ENCODE data around the gene EGLN2. TPM values are rescaled to one million over a fixed set of nuclear protein-coding genes. Genes with fewer than 3 reads are reported as not detected.

EGLN2 gene
- total and polyA plus RNA-seq, 2 of the 4 experiments (the other 2 are of a cell fraction): 54.1 to 60.2 TPM

GRCh38 chr19:40799558-40800338 is 757 bp downstream of the EGLN2 start:
- peak overlapping the region; percentile 37 for H4K5ac ChIP-seq (ENCODE audit: low read depth, low read length)
- H2AK5ac ChIP-seq (ENCODE audit: low read depth, low read length): peak overlapping the region; percentile 75
- intact Hi-C loops (cut with micrococcal nuclease): loop anchor here (5.0 kb wide), 2 partner anchors 47 to 82 kb away; partner anchors contain the start of genes ACTMAP, COQ8B, ITPKC and SNRPA
- in situ Hi-C loops (cut with MboI; ENCODE audit: low sequenced_read_pairs): no loop called here
- no peaks in the 10 kb centered on the region for H3K27me3 ChIP-seq (ENCODE audit: control insufficient read depth, insufficient read depth, low read length)
- dilution Hi-C loops (cut with HindIII; ENCODE audit: low sequenced_read_pairs, unreplicated experiment): no loop called here
- peak overlapping the region; percentile 96 for H3K4me3 ChIP-seq (ENCODE audit: insufficient read depth, low read depth, low read length)
- peak overlapping the region; percentile 72 for H3K23ac ChIP-seq (ENCODE audit: low read depth, low read length)
- peak overlapping the region; percentile 84 for H2AFZ ChIP-seq (replicated peaks; ENCODE audit: low read length, poor library complexity)
- peak overlapping the region; percentile 66 to 71; a peak in 3 of 4 replicates for H4K8ac ChIP-seq (ENCODE audit: low read depth in 2 of 2, low read length in 2 of 2)
- CTCF ChIA-PET: interaction anchor here (1.0 kb wide), 1 partner anchor 564 kb away, joined by 4 read pairs; the partner anchor contains the start of gene B9D2
- H2BK5ac ChIP-seq (ENCODE audit: low read depth, low read length, poor library complexity, severe bottlenecking): peak overlapping the region; percentile 82
- H4K91ac ChIP-seq (ENCODE audit: insufficient read depth, low read depth, low read length): peak overlapping the region; percentile 50
- peaks cover 50% of the 10 kb centered on the region for H4K20me1 ChIP-seq (ENCODE audit: insufficient read depth, low read length)
- peaks cover 35% of the 10 kb centered on the region for H3K36me3 ChIP-seq (ENCODE audit: control insufficient read depth, insufficient read depth, low read length)
- H3K27ac ChIP-seq (ENCODE audit: insufficient read depth, low read length): peak overlapping the region; percentile 95
- DNase-seq (no peak), ATAC-seq (ENCODE audit: low read depth) (peak; percentile 9)
- peak overlapping the region; percentile 78 for H3K56ac ChIP-seq (ENCODE audit: extremely low read depth, insufficient read depth, low read length)
- H3K14ac ChIP-seq (replicated peaks; ENCODE audit: low read depth, low read length): peak overlapping the region; percentile 89
- H3K4ac ChIP-seq (ENCODE audit: low read depth, low read length): peak overlapping the region; percentile 63
- H2BK15ac ChIP-seq (ENCODE audit: low read depth, low read length): no peak overlapping the region
- H3K4me2 ChIP-seq (ENCODE audit: low read depth, low read length): peak overlapping the region; percentile 85
- 1% methylated on average over 25 of the region's 40 CpGs; no CpG with 5 or more reads in 1 of the 2 experiments for WGBS, 2 experiments (ENCODE audit: extremely low coverage in 2 of 2, insufficient read length in 1 of 2)
- H2BK120ac ChIP-seq (ENCODE audit: low read depth, low read length): peak overlapping the region; percentile 27; the same call in 1 of the 2 replicates
- no peaks in the 10 kb centered on the region for H3K9me3 ChIP-seq (ENCODE audit: control insufficient read depth, insufficient read depth, low read length)
- peaks cover 34% of the 10 kb centered on the region for H3K9me1 ChIP-seq (ENCODE audit: insufficient read depth, low read length)
- H3K4me1 ChIP-seq (ENCODE audit: control insufficient read depth, insufficient read depth, low read length): peaks cover 33% of the 10 kb centered on the region
- H2AK9ac ChIP-seq (replicated peaks; ENCODE audit: low read depth, low read length, poor library complexity): peak overlapping the region; percentile 99
- no peak overlapping the region for H2BK20ac ChIP-seq (ENCODE audit: low read depth, low read length)
- H3K18ac ChIP-seq (ENCODE audit: low read depth, low read length): peak overlapping the region; percentile 81; the same call in 1 of the 2 replicates
- H3K9ac ChIP-seq (ENCODE audit: low read depth, low read length): peak overlapping the region; percentile 96
- POLR2A ChIA-PET (ENCODE audit: unreplicated experiment): interaction anchor here (0.6 kb wide), 1 partner anchor 45 kb away, joined by 6 read pairs; no protein-coding TSS in a partner anchor
- no TSS peak for BruUV-seq (replicated peaks)
- H3K79me1 ChIP-seq (ENCODE audit: low read depth in 1 of 2, low read length in 2 of 2): peaks cover 4 to 59% of the 10 kb centered on the region in 2 experiments; a peak in 3 of 4 replicates
- TF ChIP-seq MAFK (IDR thresholded peaks at IDR 0.05; ENCODE audit: low read depth, low read length) (no peak), MXI1 (IDR thresholded peaks at IDR 0.05; ENCODE audit: borderline replicate concordance, low read depth, low read length) (peak; percentile 20; the same call in 1 of the 2 replicates), BHLHE40 (IDR thresholded peaks at IDR 0.05; ENCODE audit: low read depth, low read length) (no peak), NFE2L2 (IDR thresholded peaks at IDR 0.05; ENCODE audit: low read depth, low read length) (no peak), ELK1 (IDR thresholded peaks at IDR 0.05; ENCODE audit: borderline replicate concordance, low read depth, low read length) (no peak), MAZ (IDR thresholded peaks at IDR 0.05; ENCODE audit: borderline replicate concordance, low read depth, low read length) (peak; percentile 71; the same call in 1 of the 2 replicates), POLR2A (IDR thresholded peaks at IDR 0.05; ENCODE audit: low read depth, low read length) (peak; percentile 18; the same call in 1 of the 2 replicates), RCOR1 (IDR thresholded peaks at IDR 0.05; ENCODE audit: insufficient replicate concordance, low read length) (no peak), USF2 (IDR thresholded peaks at IDR 0.05; ENCODE audit: low read depth, low read length) (no peak), CEBPB (IDR thresholded peaks at IDR 0.05; ENCODE audit: low read depth, low read length) (no peak), CHD1 (IDR thresholded peaks at IDR 0.05; ENCODE audit: low read depth, low read length) (no peak), FOS (IDR thresholded peaks at IDR 0.05; ENCODE audit: low read depth, low read length) (no peak), CTCF (conservative IDR thresholded peaks at IDR 0.05; ENCODE audit: low read depth, low read length) (no peak)
